Nephron (organoid): ENCODE data around the gene BMP8A.

Experiments
- H3K27ac Mint-ChIP-seq, 3 experiments: 2 replicates each; pipeline ENCODE4 v1.8.0; 2020; ENCODE audit warnings: mixed read lengths in 3 of 3, mild to moderate bottlenecking in 2 of 3, moderate library complexity in 1 of 3
- H3K27me3 Mint-ChIP-seq: 2 replicates; pipeline ENCODE4 v1.8.0; 2021; ENCODE audit warnings: low read depth, mild to moderate bottlenecking, moderate library complexity, mixed read lengths
- H3K36me3 Mint-ChIP-seq: 2 replicates; pipeline ENCODE4 v1.8.0; 2020; ENCODE audit warnings: low read depth, mixed read lengths
- H3K4me1 Mint-ChIP-seq: 2 replicates; pipeline ENCODE4 v1.8.0; 2020; ENCODE audit warnings: mixed read lengths
- H3K4me3 Mint-ChIP-seq, 3 experiments: 2 replicates each; pipeline ENCODE4 v1.8.0; 2020; ENCODE audit warnings: mild to moderate bottlenecking in 3 of 3, mixed read lengths in 3 of 3, moderate library complexity in 2 of 3
- H3K9me3 Mint-ChIP-seq: 2 replicates; pipeline ENCODE4 v1.8.0; 2020; ENCODE audit warnings: mixed read lengths
- CTCF ChIP-seq, 3 experiments: fragments of 200-600 bp; sonication (generic); IDR thresholded peaks; one replicate each; pipeline ENCODE4 v1.5.0; 2021; ENCODE audit warnings: antibody characterized with exemption in 3 of 3; ENCODE audit not compliant: unreplicated experiment in 3 of 3

BMP8A gene

GRCh38 chr1:39566441-39567137 is 75.2 kb downstream of the BMP8A start:
- Mint-ChIP-seq H3K9me3 (no peaks in the 10 kb centered on the region), H3K4me1 (peaks cover under 1% of the 10 kb centered on the region), H3K27ac (no peak overlapping the region), H3K36me3 (peaks cover 93% of the 10 kb centered on the region), H3K4me3 (no peak overlapping the region), H3K27me3 (no peaks in the 10 kb centered on the region)
- TF ChIP-seq CTCF (IDR thresholded peaks at IDR 0.05; ENCODE audit: unreplicated experiment in 3 of 3), result no peak

- Mint-ChIP-seq H3K4me1 (peaks cover 8% of the 10 kb centered on the region), H3K4me3 (no peak overlapping the region)
These were observed 75.9 kb downstream of the BMP8A start for GRCh38 chr1:39567302-39567701.

GRCh38 chr1:39568208-39568607 is 76.8 kb downstream of the BMP8A start:
- Mint-ChIP-seq H3K9me3 (no peaks in the 10 kb centered on the region), H3K4me3 (no peak overlapping the region), H3K27me3 (no peaks in the 10 kb centered on the region), H3K27ac (no peak overlapping the region), H3K4me1 (peaks cover 15% of the 10 kb centered on the region), H3K36me3 (peaks cover 90% of the 10 kb centered on the region)
- no peak for TF ChIP-seq CTCF (IDR thresholded peaks at IDR 0.05; ENCODE audit: unreplicated experiment in 3 of 3)

More at GRCh38 chr1:39567302-39567701, 75.9 kb downstream of the BMP8A start:
- Mint-ChIP-seq H3K27ac (no peak overlapping the region), H3K9me3 (no peaks in the 10 kb centered on the region), H3K27me3 (no peaks in the 10 kb centered on the region), H3K36me3 (peaks cover 93% of the 10 kb centered on the region)
- no peak for TF ChIP-seq CTCF (IDR thresholded peaks at IDR 0.05; ENCODE audit: unreplicated experiment in 3 of 3)

- no peaks in the 10 kb centered on the region for H3K27me3 Mint-ChIP-seq
- H3K9me3 Mint-ChIP-seq, result no peaks in the 10 kb centered on the region
- H3K4me3 Mint-ChIP-seq, result no peak overlapping the region
- TF ChIP-seq CTCF (IDR thresholded peaks at IDR 0.05; ENCODE audit: unreplicated experiment in 3 of 3), result no peak
- H3K27ac Mint-ChIP-seq, result no peak overlapping the region
- H3K36me3 Mint-ChIP-seq, result peaks cover 90% of the 10 kb centered on the region
- peaks cover 24% of the 10 kb centered on the region for H3K4me1 Mint-ChIP-seq
These were observed 77.6 kb downstream of the BMP8A start for GRCh38 chr1:39569034-39569433.

GRCh38 chr1:39570477-39571177 is 79.2 kb downstream of the BMP8A start:
- Mint-ChIP-seq H3K9me3 (no peaks in the 10 kb centered on the region), H3K27me3 (no peaks in the 10 kb centered on the region), H3K4me3 (no peak overlapping the region), H3K27ac (no peak overlapping the region), H3K36me3 (peaks cover 88% of the 10 kb centered on the region), H3K4me1 (peaks cover 35% of the 10 kb centered on the region)
- no peak for TF ChIP-seq CTCF (IDR thresholded peaks at IDR 0.05; ENCODE audit: unreplicated experiment in 3 of 3)

GRCh38 chr1:39571178-39571483 is 79.7 kb downstream of the BMP8A start:
- Mint-ChIP-seq H3K4me3 (no peak overlapping the region), H3K27me3 (no peaks in the 10 kb centered on the region), H3K36me3 (peaks cover 83% of the 10 kb centered on the region), H3K27ac (no peak overlapping the region), H3K9me3 (no peaks in the 10 kb centered on the region), H3K4me1 (peaks cover 35% of the 10 kb centered on the region)
- no peak for TF ChIP-seq CTCF (IDR thresholded peaks at IDR 0.05; ENCODE audit: unreplicated experiment in 3 of 3)
